K562 (cell line): ENCODE results near the gene CCDC116. TPM values are rescaled to one million over a fixed set of nuclear protein-coding genes. Genes with fewer than 3 reads are reported as not detected.
A peak's percentile ranks its signal among the peaks of the same experiment; 100 is the strongest.

Experiments used
- E2F4 ChIP-seq: sonication (generic); formaldehyde crosslinking; IDR thresholded peaks from 2 replicates; pipeline ENCODE4 v1.8.0; 2022; ENCODE audit warnings: mild to moderate bottlenecking, low read depth, missing genetic modification reagents
- ERF ChIP-seq: fragments of 450-650 bp; formaldehyde crosslinking; IDR thresholded peaks from 2 replicates; pipeline ENCODE4 v1.4.0; 2020; ENCODE audit warnings: mild to moderate bottlenecking, mixed read lengths
- GABPB2 ChIP-seq: fragments of 250-450 bp; sonication (Bioruptor Pico); conservative IDR thresholded peaks from 2 replicates; pipeline ENCODE4 v1.5.1; 2021; ENCODE audit warnings: mild to moderate bottlenecking
- KDM1A ChIP-seq, 2 experiments: fragments of 450-650 bp; IDR thresholded peaks; 2 replicates each; pipeline ENCODE4 v1.6.1; 2016; ENCODE audit warnings: mild to moderate bottlenecking in 2 of 2
- NR3C1 ChIP-seq: sonication (generic); formaldehyde crosslinking; IDR thresholded peaks from 2 replicates; pipeline ENCODE4 v1.8.1; 2022; ENCODE audit warnings: missing genetic modification reagents
- NRF1 ChIP-seq, 2 experiments: fragments of 450-650 bp; IDR thresholded peaks in 1 of 2; conservative IDR thresholded peaks in 1 of 2; 2 replicates each; pipeline ENCODE4 v1.6.1; 2014; ENCODE audit warnings: mild to moderate bottlenecking in 2 of 2
- RB1 ChIP-seq: fragments of 450-650 bp; IDR thresholded peaks from 2 replicates; pipeline ENCODE4 v1.6.1; 2017; ENCODE audit warnings: low read depth, mild to moderate bottlenecking
- SRSF9 ChIP-seq: fragments of 200-400 bp; formaldehyde crosslinking; IDR thresholded peaks from 2 replicates; pipeline ENCODE4 v1.6.1; 2017; ENCODE audit warnings: low read depth, low read length, borderline replicate concordance
- TRIM28 ChIP-seq: fragments of 450-650 bp; IDR thresholded peaks from 2 replicates; pipeline ENCODE4 v1.6.1; 2017
- ZBTB7A ChIP-seq: IDR thresholded peaks from 2 replicates; pipeline ENCODE4 v1.6.1; 2011; ENCODE audit warnings: low read depth, mild to moderate bottlenecking, low read length, moderate library complexity, borderline replicate concordance; ENCODE audit not compliant: control insufficient read depth
- ZC3H4 ChIP-seq: sonication (generic); formaldehyde crosslinking; IDR thresholded peaks from 2 replicates; pipeline ENCODE4 v1.9.0; 2021; ENCODE audit warnings: missing genetic modification reagents, borderline replicate concordance
- ZNF398 ChIP-seq: fragments of 250-450 bp; sonication (Bioruptor Pico); IDR thresholded peaks from 2 replicates; pipeline ENCODE4 v1.8.0; 2021; ENCODE audit warnings: moderate library complexity, mild to moderate bottlenecking, inconsistent platforms
- ZNF518B ChIP-seq: fragments of 250-450 bp; sonication (Bioruptor Pico); IDR thresholded peaks from 2 replicates; pipeline ENCODE4 v1.5.0; 2021; ENCODE audit warnings: mild to moderate bottlenecking, moderate library complexity
- ZNF644 ChIP-seq: fragments of 200-800 bp; sonication (Bioruptor generic); IDR thresholded peaks from 2 replicates; pipeline ENCODE4 v1.6.1; 2016; ENCODE audit warnings: low read depth, missing genetic modification characterization, missing compliant biosample characterization
- ZNF76 ChIP-seq: fragments of 250-450 bp; sonication (Bioruptor Pico); IDR thresholded peaks from 2 replicates; pipeline ENCODE4 v1.4.0; 2020; ENCODE audit warnings: mild to moderate bottlenecking, moderate library complexity, borderline replicate concordance
- polyA plus RNA-seq, 8 experiments: library from polyadenylated mRNA; depleted of rRNA in 4 of 8; stranded (reverse) in 5 of 8; unstranded in 3 of 8; fragments of >200 nt; fragmentation: Nextera tagmentation in 2 of 8; fragmentation: Illumina TruSeq in 1 of 8; extraction: Ambion mirVana in 2 of 8; extraction: Trizol in 1 of 8; gene quantifications; 2 replicates each; pipeline versions ENCODE4 v1.2.1 to v1.2.3, GENCODE V29; 2011 to 2014; ENCODE audit warnings: inconsistent platforms in 1 of 8, missing spikeins in 1 of 8
- total RNA-seq, 7 experiments: library from RNA; depleted of rRNA in 6 of 7; stranded (reverse); fragments of >200 nt in 6 of 7; fragmentation: Illumina TruSeq in 2 of 7; extraction: Trizol in 2 of 7; gene quantifications; 2 replicates each; pipeline versions ENCODE4 v1.2.1 to v1.2.3, GENCODE V29; 2011 to 2021; ENCODE audit warnings: low replicate concordance in 1 of 7
- TF ChIP-seq, protein P1 (sequence below): fragments of 250-450 bp; sonication (Bioruptor Pico); IDR thresholded peaks from 2 replicates; pipeline ENCODE4 v1.4.0; 2020; ENCODE audit warnings: mild to moderate bottlenecking, moderate library complexity
- TF ChIP-seq, protein P2 (sequence below): fragments of 450-650 bp; IDR thresholded peaks from one replicate; pipeline ENCODE4 v1.6.1; 2018; ENCODE audit warnings: mild to moderate bottlenecking, moderate library complexity; ENCODE audit not compliant: partially characterized antibody

The CCDC116 gene
- total and polyA plus RNA-seq, 9 of the 15 experiments (the other 6 are each of a cell fraction or from before 2014, with no cell fraction given), result 1.6 to 11.3 (median 4.7) TPM

DNA sequence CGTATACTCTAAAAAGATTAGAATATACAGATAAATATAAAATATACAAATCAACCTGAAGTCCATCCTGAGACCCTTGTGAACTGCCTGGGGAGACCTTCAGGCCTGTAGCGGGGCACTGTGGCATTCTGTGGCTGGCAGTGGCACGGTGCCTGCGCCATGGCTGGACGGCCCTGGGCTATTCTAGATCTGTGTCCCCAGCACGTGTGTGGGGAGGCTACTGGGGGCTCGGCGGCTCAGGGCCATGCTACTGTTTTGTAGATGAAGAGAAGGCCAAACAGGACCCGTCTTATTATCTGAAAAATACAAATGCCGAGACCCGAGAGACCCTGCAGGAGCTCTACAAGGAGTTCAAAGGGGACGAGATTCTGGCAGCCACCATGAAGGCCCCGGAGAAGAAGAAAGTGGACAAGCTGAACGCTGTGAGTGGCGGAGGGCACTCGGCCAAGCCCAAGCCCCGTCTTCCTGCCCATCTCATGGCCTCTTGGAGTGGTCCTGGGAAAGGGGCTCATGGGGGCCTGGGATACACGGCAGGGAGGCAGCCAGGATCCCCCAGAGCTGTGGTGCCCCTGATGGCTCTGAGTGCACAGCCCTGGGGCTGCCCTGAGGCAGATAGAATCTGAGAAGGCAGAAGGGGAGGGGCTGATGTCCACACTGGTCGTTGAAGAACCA is 52.1 kb downstream of the CCDC116 start (continued):
- TF ChIP-seq, protein P1, sequence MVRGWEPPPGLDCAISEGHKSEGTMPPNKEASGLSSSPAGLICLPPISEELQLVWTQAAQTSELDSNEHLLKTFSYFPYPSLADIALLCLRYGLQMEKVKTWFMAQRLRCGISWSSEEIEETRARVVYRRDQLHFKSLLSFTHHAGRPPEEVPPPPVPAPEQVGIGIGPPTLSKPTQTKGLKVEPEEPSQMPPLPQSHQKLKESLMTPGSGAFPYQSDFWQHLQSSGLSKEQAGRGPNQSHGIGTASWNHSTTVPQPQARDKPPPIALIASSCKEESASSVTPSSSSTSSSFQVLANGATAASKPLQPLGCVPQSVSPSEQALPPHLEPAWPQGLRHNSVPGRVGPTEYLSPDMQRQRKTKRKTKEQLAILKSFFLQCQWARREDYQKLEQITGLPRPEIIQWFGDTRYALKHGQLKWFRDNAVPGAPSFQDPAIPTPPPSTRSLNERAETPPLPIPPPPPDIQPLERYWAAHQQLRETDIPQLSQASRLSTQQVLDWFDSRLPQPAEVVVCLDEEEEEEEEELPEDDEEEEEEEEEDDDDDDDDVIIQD (CRISPR knock-in tag), result no peak
- no peak for TF ChIP-seq ZNF644
- TF ChIP-seq ZBTB7A, result no peak
- TF ChIP-seq ZNF76 (CRISPR knock-in tag), result no peak
- TF ChIP-seq ZC3H4 (CRISPR knock-in tag), result no peak
- TF ChIP-seq ZNF518B (CRISPR knock-in tag), result no peak
- no peak for TF ChIP-seq ZNF398 (CRISPR knock-in tag)
- no peak for TF ChIP-seq NR3C1 (CRISPR knock-in tag)
- TF ChIP-seq SRSF9, result no peak
- no peak for TF ChIP-seq GABPB2 (CRISPR knock-in tag)
- TF ChIP-seq KDM1A (IDR thresholded peaks at IDR 0.05), result no peak
- TF ChIP-seq E2F4, result 0 out of 2 replicates have a peak, but pooled peaks have one; percentile 25
- TF ChIP-seq TRIM28, result no peak
- no peak for TF ChIP-seq NRF1 (conservative IDR thresholded peaks at IDR 0.05 in 1 of 2, IDR thresholded peaks at IDR 0.05 in 1 of 2)
- TF ChIP-seq, protein P2, sequence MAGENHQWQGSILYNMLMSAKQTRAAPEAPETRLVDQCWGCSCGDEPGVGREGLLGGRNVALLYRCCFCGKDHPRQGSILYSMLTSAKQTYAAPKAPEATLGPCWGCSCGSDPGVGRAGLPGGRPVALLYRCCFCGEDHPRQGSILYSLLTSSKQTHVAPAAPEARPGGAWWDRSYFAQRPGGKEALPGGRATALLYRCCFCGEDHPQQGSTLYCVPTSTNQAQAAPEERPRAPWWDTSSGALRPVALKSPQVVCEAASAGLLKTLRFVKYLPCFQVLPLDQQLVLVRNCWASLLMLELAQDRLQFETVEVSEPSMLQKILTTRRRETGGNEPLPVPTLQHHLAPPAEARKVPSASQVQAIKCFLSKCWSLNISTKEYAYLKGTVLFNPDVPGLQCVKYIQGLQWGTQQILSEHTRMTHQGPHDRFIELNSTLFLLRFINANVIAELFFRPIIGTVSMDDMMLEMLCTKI, result no peak
- TF ChIP-seq RB1, result 0 out of 2 replicates have a peak, but pooled peaks have one; percentile 16
- TF ChIP-seq ERF (CRISPR knock-in tag), result no peak
